Neural progenitor cell (in vitro differentiated cells): ENCODE data around the gene DDX10. TPM values are rescaled to one million over a fixed set of nuclear protein-coding genes. Genes with fewer than 3 reads are reported as not detected.

Experiments used
- DNase-seq: peaks from one replicate; pipeline ENCODE4 v3.0.0-alpha.2; 2016; ENCODE audit warnings: low spot score
- H2AFZ ChIP-seq: fragments of 200-600 bp; sonication (generic); replicated peaks from 2 replicates; pipeline ENCODE4 v1.6.1; 2016; ENCODE audit warnings: antibody characterized with exemption
- H3F3A ChIP-seq: fragments of 200-600 bp; sonication (generic); 2 replicates; pipeline ENCODE4 v1.6.1; 2016; ENCODE audit warnings: antibody characterized with exemption, low read depth
- H3K27ac ChIP-seq: fragments of 200-600 bp; sonication (generic); 2 replicates; pipeline ENCODE4 v1.5.1; 2016; ENCODE audit warnings: mild to moderate bottlenecking
- H3K27me3 ChIP-seq: fragments of 200-600 bp; sonication (generic); 2 replicates; pipeline ENCODE4 v1.6.1; 2016; ENCODE audit warnings: mild to moderate bottlenecking, moderate library complexity
- H3K36me3 ChIP-seq: fragments of 200-600 bp; sonication (generic); 2 replicates; pipeline ENCODE4 v1.5.1; 2016
- H3K4me1 ChIP-seq: fragments of 200-600 bp; sonication (generic); 2 replicates; pipeline ENCODE4 v1.6.1; 2016; ENCODE audit warnings: mixed run types
- H3K4me2 ChIP-seq: fragments of 200-600 bp; sonication (generic); 2 replicates; pipeline ENCODE4 v1.6.1; 2016
- H3K4me3 ChIP-seq: fragments of 200-600 bp; sonication (generic); 2 replicates; pipeline ENCODE4 v1.5.1; 2016
- H3K79me2 ChIP-seq: fragments of 200-600 bp; sonication (generic); 2 replicates; pipeline ENCODE4 v1.6.1; 2016; ENCODE audit warnings: low read depth
- H3K9ac ChIP-seq: fragments of 200-600 bp; sonication (generic); 2 replicates; pipeline ENCODE4 v1.6.1; 2016
- H3K9me3 ChIP-seq: fragments of 200-600 bp; sonication (generic); 2 replicates; pipeline ENCODE4 v1.5.1; 2016; ENCODE audit warnings: low read depth
- H4K20me1 ChIP-seq: fragments of 200-600 bp; sonication (generic); 2 replicates; pipeline ENCODE4 v1.6.1; 2016; ENCODE audit warnings: low read depth
- H3K27ac Mint-ChIP-seq: 3 replicates; pipeline ENCODE4 v1.8.0; 2021; ENCODE audit warnings: mixed read lengths
- H3K27me3 Mint-ChIP-seq: 2 replicates; pipeline ENCODE4 v1.8.0; 2022; ENCODE audit warnings: low read depth, mild to moderate bottlenecking, inconsistent platforms, moderate library complexity, mixed read lengths; ENCODE audit not compliant: insufficient read depth
- H3K36me3 Mint-ChIP-seq: 3 replicates; pipeline ENCODE4 v1.8.0; 2021; ENCODE audit warnings: mixed read lengths
- H3K4me1 Mint-ChIP-seq: 3 replicates; pipeline ENCODE4 v1.8.0; 2021; ENCODE audit warnings: mixed read lengths
- H3K4me3 Mint-ChIP-seq: 3 replicates; pipeline ENCODE4 v1.8.0; 2021; ENCODE audit warnings: mild to moderate bottlenecking, moderate library complexity, mixed read lengths
- H3K9me3 Mint-ChIP-seq: 3 replicates; pipeline ENCODE4 v1.8.0; 2020; ENCODE audit warnings: mixed read lengths
- CTCF ChIP-seq: fragments of 200-600 bp; sonication (generic); IDR thresholded peaks from 2 replicates; pipeline ENCODE4 v1.5.1; 2017; ENCODE audit warnings: antibody characterized with exemption, mild to moderate bottlenecking
- EZH2 ChIP-seq: fragments of 200-600 bp; sonication (generic); IDR thresholded peaks from 2 replicates; pipeline ENCODE4 v1.6.1; 2017; ENCODE audit warnings: antibody characterized with exemption, mild to moderate bottlenecking, moderate library complexity
- EZH2phosphoT487 ChIP-seq: fragments of 200-600 bp; sonication (generic); IDR thresholded peaks from 2 replicates; pipeline ENCODE4 v1.6.1; 2017; ENCODE audit warnings: antibody characterized with exemption
- total RNA-seq: library from RNA; depleted of rRNA; stranded (reverse); fragments of >200 nt; gene quantifications from 2 replicates; pipeline ENCODE4 v1.2.3, GENCODE V29; 2015; ENCODE audit warnings: low replicate concordance

Gene DDX10
- total RNA-seq, 1 donor from 2014 or later, result 34.1 TPM

DNA sequence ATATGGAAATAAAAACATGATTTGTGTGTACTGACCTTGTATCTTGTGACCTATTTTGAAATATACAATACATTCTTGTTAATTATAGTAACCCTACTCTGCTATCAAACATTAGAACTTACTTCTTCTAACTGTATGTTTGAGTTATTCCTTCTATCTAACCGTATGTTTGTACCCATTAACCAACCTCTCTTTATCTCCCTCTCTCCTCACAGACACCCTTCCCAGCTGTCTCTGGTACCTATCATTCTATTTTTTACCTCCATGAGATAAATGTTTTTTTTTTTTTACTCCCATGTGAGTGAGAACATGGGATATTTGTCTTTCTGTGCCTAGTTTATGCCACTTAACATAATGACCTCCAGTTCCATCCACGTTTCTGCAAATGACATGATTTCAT, 128.7 kb downstream of the DDX10 start:
- peaks cover 2% of the 10 kb centered on the region for H3K36me3 Mint-ChIP-seq
- no peaks in the 10 kb centered on the region for H3K9me3 Mint-ChIP-seq
- Histone ChIP-seq H4K20me1 (no peaks in the 10 kb centered on the region), H3K36me3 (no peaks in the 10 kb centered on the region), H3K27ac (no peak overlapping the region), H3F3A (no peaks in the 10 kb centered on the region), H2AFZ (no peak overlapping the region), H3K79me2 (peaks cover 2% of the 10 kb centered on the region), H3K9ac (no peak overlapping the region), H3K4me3 (no peak overlapping the region), H3K9me3 (no peaks in the 10 kb centered on the region), H3K4me1 (peaks cover 4% of the 10 kb centered on the region), H3K4me2 (no peak overlapping the region), H3K27me3 (no peaks in the 10 kb centered on the region)
- no peak overlapping the region for H3K27ac Mint-ChIP-seq
- no peaks in the 10 kb centered on the region for H3K27me3 Mint-ChIP-seq
- H3K4me1 Mint-ChIP-seq, result peaks cover 2% of the 10 kb centered on the region
- no peak for DNase-seq
- TF ChIP-seq EZH2, result no peak
- TF ChIP-seq CTCF, result no peak
- no peak for TF ChIP-seq EZH2phosphoT487
- H3K4me3 Mint-ChIP-seq, result no peak overlapping the region

DNA sequence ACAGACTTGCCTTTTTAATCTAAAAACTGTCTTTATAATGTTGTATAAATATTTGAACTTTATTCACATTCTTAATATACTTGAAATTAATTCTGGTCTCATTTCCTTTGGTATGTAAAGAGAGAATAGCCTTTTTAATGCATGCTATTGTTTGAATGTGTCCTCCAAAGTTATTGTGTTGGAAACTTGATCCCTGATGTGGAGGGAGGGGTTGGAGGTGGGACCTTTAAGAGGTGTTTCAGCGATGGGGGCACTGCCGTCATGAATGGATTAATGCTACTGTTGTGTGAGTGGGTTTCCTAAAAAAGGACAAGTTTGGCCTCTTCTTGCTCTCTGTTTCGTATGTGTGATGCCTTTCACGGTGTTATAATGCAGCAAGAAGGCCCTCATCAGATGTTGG, 131.7 kb downstream of the DDX10 start:
- DNase-seq, result peak; percentile 6
- no peak for TF ChIP-seq CTCF
- no peak overlapping the region for H3K9ac ChIP-seq
- no peak overlapping the region for H2AFZ ChIP-seq
- H3K27me3 ChIP-seq, result no peaks in the 10 kb centered on the region
- no peaks in the 10 kb centered on the region for H3K36me3 ChIP-seq
- no peak overlapping the region for H3K4me3 ChIP-seq
- no peaks in the 10 kb centered on the region for H3F3A ChIP-seq
- no peaks in the 10 kb centered on the region for H3K9me3 ChIP-seq
- Mint-ChIP-seq H3K36me3 (peaks cover 2% of the 10 kb centered on the region), H3K27me3 (no peaks in the 10 kb centered on the region), H3K9me3 (no peaks in the 10 kb centered on the region), H3K27ac (no peak overlapping the region), H3K4me3 (no peak overlapping the region), H3K4me1 (no peaks in the 10 kb centered on the region)
- peaks cover 10% of the 10 kb centered on the region for H3K79me2 ChIP-seq
- H3K27ac ChIP-seq, result no peak overlapping the region
- H3K4me2 ChIP-seq, result no peak overlapping the region
- no peaks in the 10 kb centered on the region for H4K20me1 ChIP-seq
- no peaks in the 10 kb centered on the region for H3K4me1 ChIP-seq

DNA sequence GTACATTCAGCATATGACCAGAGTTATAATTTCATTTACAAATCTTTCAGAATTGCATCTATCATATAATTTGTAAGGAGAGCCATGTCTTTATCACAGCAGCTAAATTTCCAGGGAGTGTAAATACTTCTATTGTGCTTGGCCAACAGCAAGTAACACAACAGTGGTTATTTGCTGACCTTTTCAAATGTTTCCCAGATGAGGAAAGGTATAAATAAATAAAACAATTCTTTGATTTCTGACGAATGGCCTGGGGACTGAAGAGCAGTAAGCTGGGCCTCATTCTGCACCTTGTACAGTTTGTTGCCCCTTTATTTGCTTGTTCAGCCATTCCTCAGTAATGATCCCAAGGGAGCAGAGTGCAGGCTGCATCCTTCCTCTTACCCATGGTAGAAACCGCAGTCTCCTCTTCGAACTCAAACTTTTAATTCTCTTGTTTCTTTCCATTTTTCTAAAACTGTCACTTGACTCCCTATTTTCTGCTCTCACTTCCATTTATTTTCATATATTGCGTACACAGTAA, 132.8 kb downstream of the DDX10 start:
- Histone ChIP-seq H2AFZ (no peak overlapping the region), H3K79me2 (peaks cover 10% of the 10 kb centered on the region), H3K4me1 (no peaks in the 10 kb centered on the region), H4K20me1 (no peaks in the 10 kb centered on the region), H3K36me3 (no peaks in the 10 kb centered on the region), H3K9me3 (no peaks in the 10 kb centered on the region), H3F3A (no peaks in the 10 kb centered on the region), H3K4me2 (no peak overlapping the region), H3K9ac (no peak overlapping the region), H3K4me3 (no peak overlapping the region), H3K27ac (no peak overlapping the region), H3K27me3 (no peaks in the 10 kb centered on the region)
- Mint-ChIP-seq H3K4me1 (no peaks in the 10 kb centered on the region), H3K27me3 (no peaks in the 10 kb centered on the region), H3K4me3 (no peak overlapping the region), H3K36me3 (peaks cover 2% of the 10 kb centered on the region), H3K27ac (no peak overlapping the region), H3K9me3 (no peaks in the 10 kb centered on the region)
- no peak for DNase-seq
- TF ChIP-seq CTCF (no peak), EZH2 (no peak), EZH2phosphoT487 (no peak)
